B cell (primary cell): ENCODE measurements around the gene PACSIN2. TPM values are rescaled to one million over a fixed set of nuclear protein-coding genes. Genes with fewer than 3 reads are reported as not detected.

Experiments
- ATAC-seq: fragments of 200-7000 bp; cut with Tn5 transposase; one replicate; pipeline ENCODE4 v1.10.0; 2021; ENCODE audit warnings: low read depth, mild to moderate bottlenecking, moderate number of reproducible peaks, moderate library complexity
- CTCF ChIA-PET: fragments of 350-600 bp; sonication (Branson Sonifier 250); formaldehyde crosslinking; loops from one replicate; lab custom pipeline; 2021; ENCODE audit warnings: antibody characterized with exemption, inconsistent platforms; lab: Charles Lee
- POLR2A ChIA-PET: fragments of 350-600 bp; sonication (Branson Sonifier 250); formaldehyde crosslinking; loops from one replicate; lab custom pipeline; 2021; ENCODE audit warnings: antibody characterized with exemption; lab: Charles Lee
- DNase-seq: peaks from one replicate; pipeline ENCODE4 v3.0.0; 2013
- H2AFZ ChIP-seq: 2 replicates; pipeline ENCODE4 v1.6.1; 2012; ENCODE audit warnings: mild to moderate bottlenecking, low read depth, low read length; ENCODE audit not compliant: insufficient read depth, poor library complexity, severe bottlenecking
- H3K27ac ChIP-seq, 2 donors: 1 replicate in 1 of 2; 2 replicates in 1 of 2; pipeline ENCODE4 v1.5.1; 2012 to 2013; ENCODE audit warnings: low read length in 2 of 2, mild to moderate bottlenecking in 2 of 2, moderate library complexity in 1 of 2
- H3K27me3 ChIP-seq, 4 experiments: fragments of 200-600 bp in 1 of 4; sonication (generic) in 1 of 4; replicated peaks in 1 of 4; 1 replicate in 2 of 4; 2 replicates in 2 of 4; pipeline versions ENCODE4 v1.6.1 to v1.7.0; 2013 to 2016; ENCODE audit warnings: low read length in 3 of 4, mild to moderate bottlenecking in 2 of 4, mixed read lengths in 1 of 4, moderate library complexity in 1 of 4; ENCODE audit not compliant: insufficient read depth in 4 of 4, control insufficient read depth in 3 of 4; ENCODE audit errors: control extremely low read depth in 1 of 4
- H3K36me3 ChIP-seq, 2 experiments: replicated peaks in 1 of 2; 1 replicate in 1 of 2; 2 replicates in 1 of 2; pipeline versions ENCODE4 v1.6.1 to v1.7.1; 2013; ENCODE audit warnings: low read length in 1 of 2; ENCODE audit not compliant: insufficient read depth in 2 of 2, control insufficient read depth in 1 of 2; ENCODE audit errors: control extremely low read depth in 1 of 2, extremely low read depth in 1 of 2
- H3K4me1 ChIP-seq, 2 donors: fragments of 200-600 bp in 1 of 2; sonication (generic) in 1 of 2; 1 replicate in 1 of 2; 2 replicates in 1 of 2; pipeline versions ENCODE4 v1.5.1 to v1.6.1; 2013 to 2017; ENCODE audit warnings: low read length in 2 of 2; ENCODE audit not compliant: control insufficient read depth in 2 of 2, insufficient read depth in 2 of 2
- H3K4me2 ChIP-seq: replicated peaks from 2 replicates; pipeline ENCODE3; 2012; ENCODE audit warnings: mild to moderate bottlenecking, low read depth, low read length; ENCODE audit not compliant: poor library complexity, severe bottlenecking
- H3K4me3 ChIP-seq, 5 experiments: fragments of 200-600 bp in 1 of 5; sonication (generic) in 1 of 5; 1 replicate in 3 of 5; 2 replicates in 2 of 5; pipeline versions ENCODE4 v1.5.1 to v1.7.0; 2011 to 2016; ENCODE audit warnings: low read length in 4 of 5, mild to moderate bottlenecking in 4 of 5, low read depth in 2 of 5, control low read depth in 1 of 5, moderate library complexity in 1 of 5; ENCODE audit not compliant: insufficient read depth in 1 of 5; ENCODE audit errors: control extremely low read depth in 1 of 5, extremely low read depth in 1 of 5
- H3K79me2 ChIP-seq: fragments of 200-600 bp; sonication (generic); one replicate; pipeline ENCODE4 v1.6.0; 2016; ENCODE audit warnings: low read length; ENCODE audit not compliant: control insufficient read depth, insufficient read depth
- H3K9ac ChIP-seq: fragments of 200-600 bp; sonication (generic); 2 replicates; pipeline ENCODE4 v1.6.1; 2017; ENCODE audit warnings: mild to moderate bottlenecking, low read length, moderate library complexity
- H3K9me3 ChIP-seq, 3 donors: one replicate each; pipeline versions ENCODE4 v1.6.1 to v1.7.1; 2013; ENCODE audit warnings: low read length in 2 of 3; ENCODE audit not compliant: control insufficient read depth in 2 of 3, insufficient read depth in 1 of 3; ENCODE audit errors: control extremely low read depth in 1 of 3
- H4K20me1 ChIP-seq: 2 replicates; pipeline ENCODE4 v1.6.0; 2012; ENCODE audit warnings: mild to moderate bottlenecking, low read length; ENCODE audit not compliant: insufficient read depth, control insufficient read depth, poor library complexity, severe bottlenecking
- H3K27ac Mint-ChIP-seq: one replicate; pipeline ENCODE4 v1.8.0; 2021; ENCODE audit warnings: mixed read lengths
- H3K27me3 Mint-ChIP-seq: one replicate; pipeline ENCODE4 v1.8.0; 2021; ENCODE audit warnings: mixed read lengths
- H3K4me1 Mint-ChIP-seq: one replicate; pipeline ENCODE4 v1.8.0; 2021; ENCODE audit warnings: mixed read lengths
- H3K4me3 Mint-ChIP-seq: one replicate; pipeline ENCODE4 v1.8.0; 2021; ENCODE audit warnings: mixed read lengths
- H3K9me3 Mint-ChIP-seq: one replicate; pipeline ENCODE4 v1.8.0; 2022; ENCODE audit warnings: mixed read lengths; ENCODE audit not compliant: insufficient read depth
- EZH2 ChIP-seq: IDR thresholded peaks from 2 replicates; pipeline ENCODE4 v1.6.1; 2012; ENCODE audit warnings: borderline replicate concordance, low read depth, mild to moderate bottlenecking, moderate library complexity, low read length; ENCODE audit not compliant: insufficient read depth, poor library complexity, severe bottlenecking
- WGBS: methylation state at CpG from one replicate; pipeline ENCODE4 v1.1.5; 2013; ENCODE audit warnings: missing lambda C conversion rate; ENCODE audit not compliant: insufficient coverage; 5-methylcytosine and 5-hydroxymethylcytosine counted together
- intact Hi-C: fragments of 100-400 bp; cut with micrococcal nuclease; formaldehyde crosslinking; loops from one replicate; pipeline ENCODE4 v1.10.0; 2022
- polyA plus RNA-seq: library from polyadenylated mRNA; depleted of rRNA; stranded (reverse); fragments of >200 nt; gene quantifications from 2 replicates; pipeline ENCODE4 v1.2.3, GENCODE V29; 2012
- total RNA-seq, 2 donors: library from RNA; stranded (reverse); fragments of 120-200 nt in 1 of 2; gene quantifications; 1 replicate in 1 of 2; 2 replicates in 1 of 2; pipeline versions ENCODE4 v1.2.3 to v1.2.4, GENCODE V29; 2013 to 2022
- TF ChIP-seq, protein P1 (sequence below): fragments of 200-600 bp; IDR thresholded peaks from one replicate; pipeline ENCODE4 v1.8.0; 2022; ENCODE audit warnings: antibody characterized with exemption, mild to moderate bottlenecking

PACSIN2 gene
- total and polyA plus RNA-seq, 2 donors (not counting 1 experiment from before 2014, with no cell fraction given), result 26.9 to 59.3 TPM

- peak overlapping the region in 1 of 2 donors; percentile 8 for H3K27ac ChIP-seq
- H3K36me3 ChIP-seq, result peaks cover 0 to 38% of the 10 kb centered on the region in 2 experiments
- no peaks in the 10 kb centered on the region for H4K20me1 ChIP-seq
- no peaks in the 10 kb centered on the region for H3K27me3 Mint-ChIP-seq
- intact Hi-C loops, result loop anchor here (5.0 kb wide), 1 partner anchor 41 kb away; no protein-coding TSS in a partner anchor
- H3K27ac Mint-ChIP-seq, result peak overlapping the region; percentile 41
- no peaks in the 10 kb centered on the region for H3K9me3 Mint-ChIP-seq
- no peak overlapping the region for H2AFZ ChIP-seq
- WGBS, result 100% methylated on average over 1 of the region's 3 CpGs
- H3K9ac ChIP-seq, result no peak overlapping the region
- DNase-seq, result no peak
- ChIA-PET CTCF (interaction anchor here (1.2 to 1.7 kb wide), 2 partner anchors 11 to 24 kb away, joined by 4 to 7 read pairs; no protein-coding TSS in a partner anchor), POLR2A (no interaction called here)
- H3K4me3 Mint-ChIP-seq, result no peak overlapping the region
- peaks cover 77% of the 10 kb centered on the region for H3K4me1 Mint-ChIP-seq
- no peak overlapping the region for H3K4me2 ChIP-seq
- peaks cover 55 to 87% of the 10 kb centered on the region in 2 donors for H3K4me1 ChIP-seq
- no peak overlapping the region for H3K4me3 ChIP-seq
- ATAC-seq, result no peak
- no peak for TF ChIP-seq EZH2
- TF ChIP-seq, protein P1, sequence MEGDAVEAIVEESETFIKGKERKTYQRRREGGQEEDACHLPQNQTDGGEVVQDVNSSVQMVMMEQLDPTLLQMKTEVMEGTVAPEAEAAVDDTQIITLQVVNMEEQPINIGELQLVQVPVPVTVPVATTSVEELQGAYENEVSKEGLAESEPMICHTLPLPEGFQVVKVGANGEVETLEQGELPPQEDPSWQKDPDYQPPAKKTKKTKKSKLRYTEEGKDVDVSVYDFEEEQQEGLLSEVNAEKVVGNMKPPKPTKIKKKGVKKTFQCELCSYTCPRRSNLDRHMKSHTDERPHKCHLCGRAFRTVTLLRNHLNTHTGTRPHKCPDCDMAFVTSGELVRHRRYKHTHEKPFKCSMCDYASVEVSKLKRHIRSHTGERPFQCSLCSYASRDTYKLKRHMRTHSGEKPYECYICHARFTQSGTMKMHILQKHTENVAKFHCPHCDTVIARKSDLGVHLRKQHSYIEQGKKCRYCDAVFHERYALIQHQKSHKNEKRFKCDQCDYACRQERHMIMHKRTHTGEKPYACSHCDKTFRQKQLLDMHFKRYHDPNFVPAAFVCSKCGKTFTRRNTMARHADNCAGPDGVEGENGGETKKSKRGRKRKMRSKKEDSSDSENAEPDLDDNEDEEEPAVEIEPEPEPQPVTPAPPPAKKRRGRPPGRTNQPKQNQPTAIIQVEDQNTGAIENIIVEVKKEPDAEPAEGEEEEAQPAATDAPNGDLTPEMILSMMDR, result no peak
- H3K9me3 ChIP-seq, result no peaks in the 10 kb centered on the region
- peaks cover 16% of the 10 kb centered on the region for H3K79me2 ChIP-seq
- no peaks in the 10 kb centered on the region for H3K27me3 ChIP-seq
Observed at GRCh38 chr22:42891696-42892095, 123.3 kb downstream of the PACSIN2 start.

DNA sequence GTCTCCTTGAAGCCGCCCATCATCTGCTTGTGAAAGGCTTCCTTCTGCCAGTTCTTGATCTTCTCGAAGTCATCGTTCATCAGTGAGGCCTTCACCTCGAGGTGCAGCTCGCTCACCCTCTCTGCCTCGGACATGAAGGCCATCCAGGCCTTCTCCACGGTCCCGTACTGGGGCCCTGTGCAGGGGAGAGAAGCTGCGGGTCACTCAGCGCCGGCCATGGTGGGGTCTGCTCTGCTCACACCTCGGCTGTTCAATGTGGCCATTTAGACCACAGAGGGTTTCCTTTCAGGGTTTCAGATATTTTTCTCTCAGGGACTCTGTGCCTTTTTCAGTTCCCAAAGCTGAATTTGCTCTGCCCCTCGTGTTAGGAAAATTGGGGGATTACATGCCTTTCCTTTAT lies 123.9 kb downstream of the PACSIN2 start:
- Histone ChIP-seq H3K79me2 (peaks cover 14% of the 10 kb centered on the region), H2AFZ (no peak overlapping the region), H3K27me3 (no peaks in the 10 kb centered on the region), H3K4me3 (no peak overlapping the region), H4K20me1 (no peaks in the 10 kb centered on the region), H3K4me1 (peaks cover 49 to 80% of the 10 kb centered on the region in 2 donors), H3K9me3 (no peaks in the 10 kb centered on the region), H3K27ac (no peak overlapping the region), H3K36me3 (peaks cover 0 to 44% of the 10 kb centered on the region in 2 experiments), H3K9ac (no peak overlapping the region), H3K4me2 (no peak overlapping the region)
- peaks cover 70% of the 10 kb centered on the region for H3K4me1 Mint-ChIP-seq
- no peaks in the 10 kb centered on the region for H3K27me3 Mint-ChIP-seq
- intact Hi-C loops, result loop anchor here (5.0 kb wide), 1 partner anchor 41 kb away; no protein-coding TSS in a partner anchor
- WGBS, result 84% methylated on average over 13 of the region's 13 CpGs
- POLR2A ChIA-PET, result interaction anchor here (0.9 kb wide), 1 partner anchor 8 kb away, joined by 3 read pairs; no protein-coding TSS in a partner anchor
- ATAC-seq (no peak), DNase-seq (no peak)
- H3K9me3 Mint-ChIP-seq, result no peaks in the 10 kb centered on the region
- CTCF ChIA-PET, result interaction anchor here (1.2 kb wide), 1 partner anchor 23 kb away, joined by 4 read pairs; no protein-coding TSS in a partner anchor
- peak overlapping the region; percentile 63 for H3K27ac Mint-ChIP-seq
- H3K4me3 Mint-ChIP-seq, result peak overlapping the region; percentile 34
- TF ChIP-seq, protein P1, result no peak
- no peak for TF ChIP-seq EZH2
